Spinal cord (tissue), 10 donors: ENCODE results near the gene RACGAP1. TPM values are rescaled to one million over a fixed set of nuclear protein-coding genes. Genes with fewer than 3 reads are reported as not detected.
"Not testable (repeated sequence)": the region's sequence is repeated elsewhere in the genome, so short reads cannot be mapped to it uniquely, and the experiment has no call there.

ENCODE experiments used
- DNase-seq, 6 donors: peaks; one replicate each; pipeline versions ENCODE4 v3.0.0 to v3.0.0-alpha.2; 2013 to 2015; ENCODE audit warnings: low spot score in 6 of 6, low read depth in 4 of 6
- H3K27ac ChIP-seq: one replicate; pipeline ENCODE4 v1.5.1; 2013; ENCODE audit warnings: low read depth, low read length, control low read depth
- H3K27me3 ChIP-seq: one replicate; pipeline ENCODE4 v1.6.1; 2013; ENCODE audit warnings: low read length; ENCODE audit not compliant: control insufficient read depth, insufficient read depth
- H3K36me3 ChIP-seq: one replicate; pipeline ENCODE4 v1.6.1; 2013; ENCODE audit warnings: low read length; ENCODE audit not compliant: control insufficient read depth, insufficient read depth
- H3K4me1 ChIP-seq: one replicate; pipeline ENCODE4 v1.6.1; 2013; ENCODE audit warnings: low read length; ENCODE audit not compliant: control insufficient read depth, insufficient read depth
- H3K4me3 ChIP-seq: one replicate; pipeline ENCODE4 v1.5.1; 2013; ENCODE audit warnings: low read depth, low read length, control low read depth
- H3K9me3 ChIP-seq: one replicate; pipeline ENCODE4 v1.6.1; 2013; ENCODE audit warnings: low read length; ENCODE audit not compliant: control insufficient read depth, insufficient read depth
- WGBS: methylation state at CpG from one replicate; pipeline ENCODE4 v1.1.5; 2013; ENCODE audit warnings: missing lambda C conversion rate; ENCODE audit not compliant: insufficient coverage; 5-methylcytosine and 5-hydroxymethylcytosine counted together
- polyA plus RNA-seq, 2 donors: library from polyadenylated mRNA; unstranded; fragments of 120-200 nt; gene quantifications; one replicate each; pipeline ENCODE4 v1.2.1, GENCODE V29; 2013; ENCODE audit not compliant: insufficient read length in 2 of 2
- total RNA-seq, 2 donors: library from RNA; depleted of rRNA in 1 of 2; stranded (reverse); fragments of 120-200 nt in 1 of 2; fragments of >200 nt in 1 of 2; gene quantifications; one replicate each; pipeline versions ENCODE4 v1.2.3 to v1.2.4, GENCODE V29; 2013 to 2014
- donor health status: healthy.

The RACGAP1 gene
- total and polyA plus RNA-seq, 4 donors = 32.1 to 46.2 (median 40.6) TPM

- no peaks in the 10 kb centered on the region for H3K27me3 ChIP-seq
- H3K27ac ChIP-seq = peak overlapping the region; percentile 26
- H3K36me3 ChIP-seq = peaks cover 11% of the 10 kb centered on the region
- H3K9me3 ChIP-seq = no peaks in the 10 kb centered on the region
- H3K4me3 ChIP-seq = no peak overlapping the region
- no peaks in the 10 kb centered on the region for H3K4me1 ChIP-seq
- peak in 1 of 6 donors; percentile 48 for DNase-seq
Measured at GRCh38 chr12:50004696-50005095, 20.6 kb downstream of the RACGAP1 start.

DNA sequence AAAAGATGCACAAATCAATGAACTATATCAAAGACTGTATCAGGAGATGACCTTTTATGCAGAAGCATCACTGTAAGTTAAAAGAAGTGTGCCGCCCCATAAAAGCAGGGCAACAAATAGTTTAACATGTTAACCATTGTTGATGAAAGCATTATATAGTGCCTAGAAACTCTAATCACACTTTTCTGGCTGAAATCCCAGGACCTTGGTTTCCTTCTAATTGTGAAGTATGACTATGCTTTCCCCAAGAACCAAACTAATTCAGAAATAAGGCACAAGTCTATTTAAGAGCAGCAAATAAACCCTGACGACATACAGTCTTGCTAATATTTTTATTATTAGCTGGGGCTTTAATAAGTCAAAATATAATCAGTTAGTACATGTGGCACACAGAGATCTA lies 21.7 kb downstream of the RACGAP1 start:
- Histone ChIP-seq H3K27ac (no peak overlapping the region), H3K27me3 (no peaks in the 10 kb centered on the region), H3K4me3 (no peak overlapping the region), H3K36me3 (peaks cover 15% of the 10 kb centered on the region), H3K9me3 (no peaks in the 10 kb centered on the region), H3K4me1 (no peaks in the 10 kb centered on the region)
- DNase-seq = no peak
- WGBS = no CpG with 5 or more reads among the region's 2 CpGs

GRCh38 chr12:49998453-49998852 lies 26.8 kb downstream of the RACGAP1 start:
- H3K4me3 ChIP-seq = no peak overlapping the region
- no peaks in the 10 kb centered on the region for H3K4me1 ChIP-seq
- peaks cover 43% of the 10 kb centered on the region for H3K36me3 ChIP-seq
- H3K27ac ChIP-seq = no peak overlapping the region
- no CpG with 5 or more reads among the region's 2 CpGs for WGBS
- no peaks in the 10 kb centered on the region for H3K27me3 ChIP-seq
- H3K9me3 ChIP-seq = no peaks in the 10 kb centered on the region
- DNase-seq = no peak

DNA sequence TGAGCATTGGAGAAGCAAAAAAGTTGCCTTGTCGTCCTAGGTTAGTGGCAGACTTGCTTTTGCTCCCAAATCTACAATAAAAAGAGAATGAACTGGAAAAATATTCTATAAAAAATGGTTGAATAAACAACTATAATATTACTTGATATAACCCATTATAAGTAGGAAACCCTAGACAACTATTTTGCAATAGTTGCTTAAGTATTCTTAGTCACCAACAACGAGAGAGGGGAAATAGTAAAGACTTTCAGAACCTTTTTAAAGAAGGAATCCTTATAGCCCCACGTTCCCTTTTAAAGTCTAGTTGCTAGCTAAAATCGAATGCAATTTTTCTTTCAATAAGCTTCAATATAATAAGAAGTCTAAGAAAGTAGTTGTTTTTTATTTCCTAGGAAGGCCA lies 35.0 kb downstream of the RACGAP1 start:
- H3K27ac ChIP-seq = no peak overlapping the region
- H3K36me3 ChIP-seq = peaks cover 10% of the 10 kb centered on the region
- WGBS = no CpG with 5 or more reads among the region's 4 CpGs
- DNase-seq = no peak
- H3K9me3 ChIP-seq = no peaks in the 10 kb centered on the region
- no peak overlapping the region for H3K4me3 ChIP-seq
- peaks cover 3% of the 10 kb centered on the region for H3K4me1 ChIP-seq
- no peaks in the 10 kb centered on the region for H3K27me3 ChIP-seq

GRCh38 chr12:49989400-49989799 lies 35.9 kb downstream of the RACGAP1 start:
- not testable (repeated sequence) for H3K4me1 ChIP-seq, H3K9me3 ChIP-seq, H3K4me3 ChIP-seq, H3K27ac ChIP-seq, DNase-seq, H3K36me3 ChIP-seq, H3K27me3 ChIP-seq
- no CpG with 5 or more reads among the region's 2 CpGs for WGBS

DNA sequence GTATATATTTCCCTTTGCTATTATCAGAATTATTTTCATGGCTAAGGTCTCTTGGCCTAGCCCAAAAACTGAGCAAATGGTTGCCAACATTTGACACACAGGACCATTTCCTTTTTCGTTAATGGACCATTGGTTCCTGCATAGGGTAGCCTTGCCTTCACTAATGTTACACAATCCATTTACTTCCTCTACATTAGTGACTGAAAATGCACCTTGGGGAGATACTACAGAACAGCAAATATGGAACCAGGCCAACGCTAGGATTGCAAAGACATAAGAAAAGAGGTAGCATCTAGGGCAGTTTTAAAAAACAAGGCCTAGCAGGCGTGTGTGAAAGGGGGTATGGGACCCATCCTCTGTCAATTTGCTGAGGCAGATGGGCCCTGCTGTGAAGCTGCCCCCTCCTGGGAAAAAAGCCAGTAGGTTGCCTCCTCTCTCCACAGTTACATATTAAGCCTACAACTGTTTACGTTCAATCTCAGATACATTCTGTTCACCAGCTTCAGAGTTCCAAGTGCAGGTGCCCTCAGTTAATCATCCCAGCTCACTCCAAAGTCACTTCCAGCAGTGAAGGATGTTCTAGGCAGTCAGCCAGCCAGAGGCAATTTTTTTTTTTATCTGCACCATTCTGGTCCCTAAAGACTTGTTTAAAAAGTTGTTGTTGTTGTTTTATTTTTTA lies 37.5 kb downstream of the RACGAP1 start:
- Histone ChIP-seq H3K4me1 (peaks cover 21% of the 10 kb centered on the region), H3K36me3 (no peaks in the 10 kb centered on the region), H3K9me3 (no peaks in the 10 kb centered on the region), H3K27ac (no peak overlapping the region), H3K27me3 (no peaks in the 10 kb centered on the region), H3K4me3 (no peak overlapping the region)
- peak in 1 of 6 donors; percentile 95 for DNase-seq
- 64% methylated on average over 3 of the region's 4 CpGs for WGBS

GRCh38 chr12:49986476-49986875 lies 38.8 kb downstream of the RACGAP1 start:
- H3K27me3 ChIP-seq, H3K4me3 ChIP-seq, DNase-seq, H3K9me3 ChIP-seq, H3K36me3 ChIP-seq, H3K27ac ChIP-seq: not testable (repeated sequence)
- peaks cover 24% of the 10 kb centered on the region for H3K4me1 ChIP-seq
- WGBS = 100% methylated on average over 1 of the region's 3 CpGs

DNA sequence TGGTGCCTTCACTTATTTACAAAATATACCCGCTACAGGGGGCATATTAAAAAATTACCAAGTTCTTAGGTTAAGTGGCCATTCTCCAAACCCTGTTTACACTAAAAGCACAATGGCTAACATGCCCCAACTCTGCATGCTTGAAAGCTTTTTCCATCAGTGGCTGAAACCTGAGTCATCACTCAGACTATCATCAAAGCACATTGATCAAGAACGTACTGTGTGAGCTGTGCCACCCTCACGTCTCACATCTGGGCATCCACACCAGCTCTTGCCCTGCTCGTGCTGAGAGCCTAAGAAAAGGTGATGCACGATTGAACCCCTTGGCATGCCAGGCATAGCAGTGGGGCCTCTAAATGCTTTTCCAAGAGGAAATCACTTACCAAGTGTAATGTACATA lies 39.3 kb downstream of the RACGAP1 start:
- WGBS = 79% methylated on average over 5 of the region's 5 CpGs
- no peaks in the 10 kb centered on the region for H3K36me3 ChIP-seq

DNA sequence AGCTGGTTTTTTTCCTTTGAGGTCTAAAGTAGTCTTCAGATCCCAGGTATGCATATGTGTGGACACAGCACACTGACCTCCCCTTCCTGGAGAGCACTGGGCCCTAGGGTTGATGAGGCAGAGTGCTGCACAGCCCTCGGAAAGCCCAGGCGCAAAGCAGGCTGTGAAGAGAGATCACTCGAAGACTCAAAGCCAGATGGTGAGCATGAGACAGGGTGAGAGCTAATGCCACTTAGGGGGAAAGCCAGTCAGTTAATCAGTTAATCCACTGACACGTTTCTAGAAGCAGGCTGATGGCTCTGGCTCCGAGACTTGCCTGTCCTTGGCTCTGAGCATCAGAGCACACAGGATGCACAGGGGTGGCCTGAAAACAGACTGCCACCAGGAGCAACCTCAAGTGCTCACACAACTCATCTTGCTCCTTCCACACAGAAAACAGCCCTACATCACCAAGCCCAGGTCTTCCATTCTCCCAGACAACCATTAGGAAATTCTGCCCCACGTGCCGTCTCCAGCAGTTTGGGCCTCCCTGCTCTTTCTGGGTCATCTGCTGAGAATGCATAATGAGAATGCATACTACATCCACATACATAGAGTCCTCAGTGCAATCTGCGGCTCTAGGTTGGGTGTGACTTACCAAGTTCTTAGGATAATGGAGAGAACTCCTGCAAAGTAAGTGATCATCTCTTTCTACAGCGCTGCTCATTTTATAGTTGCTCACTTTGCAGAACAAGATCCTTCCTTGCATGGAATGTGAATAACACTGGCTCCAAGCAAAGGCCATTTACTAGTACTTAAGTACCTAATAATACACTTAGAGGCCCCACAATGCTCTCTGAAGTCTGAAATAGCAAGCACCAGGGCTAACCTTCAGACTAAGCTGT lies 40.6 kb downstream of the RACGAP1 start:
- H3K27ac ChIP-seq = peak overlapping the region; percentile 50
- H3K4me3 ChIP-seq = no peak overlapping the region
- no peaks in the 10 kb centered on the region for H3K36me3 ChIP-seq
- peak in 1 of 6 donors; percentile 75 for DNase-seq
- WGBS = 50% methylated on average over 8 of the region's 9 CpGs
- no peaks in the 10 kb centered on the region for H3K9me3 ChIP-seq
- H3K27me3 ChIP-seq = no peaks in the 10 kb centered on the region
- H3K4me1 ChIP-seq = peaks cover 32% of the 10 kb centered on the region

More for the DNA sequence above, 39.3 kb downstream of the RACGAP1 start:
- H3K9me3 ChIP-seq = no peaks in the 10 kb centered on the region
- H3K4me3 ChIP-seq = no peak overlapping the region
- no peaks in the 10 kb centered on the region for H3K27me3 ChIP-seq
- no peak for DNase-seq
- H3K27ac ChIP-seq = no peak overlapping the region
- H3K4me1 ChIP-seq = peaks cover 28% of the 10 kb centered on the region

DNA sequence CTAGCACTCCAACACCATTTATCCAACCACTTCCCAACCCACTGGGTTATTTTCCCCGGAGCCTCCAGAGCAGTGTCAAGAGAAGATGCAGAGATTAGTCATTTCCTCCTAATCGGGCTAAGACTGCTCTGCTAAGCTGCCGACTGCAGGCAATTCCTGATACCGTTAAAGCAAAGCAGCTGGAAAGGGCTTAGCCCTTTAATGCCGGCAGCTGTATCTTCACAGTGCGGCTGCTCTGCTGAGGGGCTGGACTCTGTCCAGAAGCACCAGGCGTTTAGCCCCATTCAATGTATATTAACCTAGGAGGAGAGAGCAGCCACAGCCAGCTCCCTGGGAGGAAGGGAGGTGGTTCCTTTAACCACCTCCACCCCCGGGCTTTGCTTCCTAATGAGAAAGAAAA lies 41.4 kb downstream of the RACGAP1 start:
- H3K36me3 ChIP-seq = no peaks in the 10 kb centered on the region
- no peaks in the 10 kb centered on the region for H3K9me3 ChIP-seq
- DNase-seq = peak in 2 of 6 donors; percentile 77 to 86
- no peak overlapping the region for H3K4me3 ChIP-seq
- 3% methylated on average over 4 of the region's 8 CpGs for WGBS
- peaks cover 37% of the 10 kb centered on the region for H3K4me1 ChIP-seq
- H3K27ac ChIP-seq = peak overlapping the region; percentile 50
- H3K27me3 ChIP-seq = no peaks in the 10 kb centered on the region
